ENCODE results near the gene ARHGAP40. TPM values are rescaled to one million over a fixed set of nuclear protein-coding genes. Genes with fewer than 3 reads are reported as not detected.
"Not testable (repeated sequence)": the region's sequence is repeated elsewhere in the genome, so short reads cannot be mapped to it uniquely, and the experiment has no call there.

Gene ARHGAP40
- polyA plus RNA-seq, 1 donor from 2014 or later: not detected

DNA sequence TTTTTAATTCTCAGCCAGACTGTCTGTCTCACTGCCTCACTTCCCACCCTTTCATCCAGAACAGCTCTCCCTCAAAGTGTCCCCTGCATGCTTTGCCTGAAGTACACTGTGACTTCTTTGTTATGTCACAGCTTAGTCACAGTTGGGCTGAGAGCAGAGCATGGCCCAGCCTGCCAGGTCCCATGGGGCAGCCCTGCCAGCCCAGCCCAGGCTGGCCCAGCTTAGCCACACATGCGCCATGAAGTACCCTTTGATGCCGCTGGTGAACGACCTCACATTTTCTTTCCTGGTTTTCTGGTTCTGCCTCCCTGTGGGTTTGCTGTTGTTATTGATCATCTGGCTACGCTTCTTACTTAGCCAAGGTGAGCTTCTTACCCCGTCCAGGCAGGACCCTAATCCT is 20.6 kb upstream of the ARHGAP40 start, which contains the start of gene ADIG:
Gene ADIG (plus strand): TSS at position 185 of the 400 bp plus-strand sequence. CDS start 54 bp downstream, at position 239.
- H3K36me3 Mint-ChIP-seq: no peaks in the 10 kb centered on the region

DNA sequence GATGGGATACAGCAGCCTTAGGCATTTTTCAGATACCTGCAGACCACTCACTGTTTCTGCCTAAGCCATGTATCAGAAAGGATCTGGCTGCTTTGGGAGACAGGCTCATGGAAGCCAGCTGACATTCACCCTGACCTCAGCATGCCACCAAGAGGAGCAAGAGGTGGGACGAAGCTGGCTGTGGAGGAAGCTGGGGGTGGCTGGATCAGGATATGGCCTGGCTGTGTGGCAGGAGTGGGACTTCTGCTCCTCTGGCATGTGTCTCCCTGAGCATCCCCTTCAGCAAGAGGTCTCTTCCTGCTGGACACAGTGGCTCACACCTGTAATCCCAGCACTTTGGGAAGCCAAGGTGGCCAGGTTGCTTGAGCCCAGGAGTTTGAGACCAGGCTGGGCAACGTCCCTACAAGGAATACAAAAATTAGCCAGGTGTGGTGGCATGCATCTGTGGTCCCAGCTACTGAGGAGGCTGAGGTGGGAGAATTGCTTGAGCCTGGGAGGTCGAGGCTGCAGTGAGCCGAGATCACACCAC is 19.7 kb upstream of the ARHGAP40 start:
- no peak overlapping the region for H3K4me3 Mint-ChIP-seq
- no peak overlapping the region for H3K27ac Mint-ChIP-seq
- H3K27me3 Mint-ChIP-seq: peaks cover under 1% of the 10 kb centered on the region
- no peaks in the 10 kb centered on the region for H3K9me3 Mint-ChIP-seq
- peaks cover 0 to 3% (median 0%) of the 10 kb centered on the region in 3 donors for H3K4me1 Mint-ChIP-seq
- no peaks in the 10 kb centered on the region for H3K36me3 Mint-ChIP-seq

More for the DNA sequence above, 20.6 kb upstream of the ARHGAP40 start, which contains the start of gene ADIG:
- no peak within 1 kb of the TSS for H3K27ac Mint-ChIP-seq
- no peaks in the 10 kb centered on the region for H3K27me3 Mint-ChIP-seq
- no peaks in the 10 kb centered on the region for H3K9me3 Mint-ChIP-seq
- peaks cover 0 to 3% (median 0%) of the 10 kb centered on the region in 3 donors for H3K4me1 Mint-ChIP-seq
- no peak within 1 kb of the TSS for H3K4me3 Mint-ChIP-seq

DNA sequence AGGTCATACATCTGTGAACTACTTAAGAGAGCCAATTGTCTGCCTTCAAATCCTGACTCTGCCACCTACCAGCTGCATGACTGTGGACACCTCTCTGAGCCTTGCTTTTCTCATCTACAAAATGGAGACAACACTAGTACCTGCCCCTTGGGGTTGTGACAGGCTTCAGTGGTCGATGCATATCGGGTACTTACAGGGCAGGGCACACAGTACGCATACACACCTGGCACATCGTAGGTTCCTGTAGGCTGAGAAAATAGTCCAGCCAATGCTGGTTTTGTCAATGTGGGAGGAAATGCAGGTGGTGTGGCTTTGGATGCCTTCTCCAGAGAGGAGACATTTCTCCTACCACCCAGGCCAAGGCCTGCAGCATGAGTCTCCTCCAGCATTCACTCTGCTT is 18.3 kb upstream of the ARHGAP40 start:
- no peak overlapping the region for H3K4me3 Mint-ChIP-seq
- peaks cover 7% of the 10 kb centered on the region for H3K27me3 Mint-ChIP-seq
- peaks cover 0 to 3% (median 0%) of the 10 kb centered on the region in 3 donors for H3K4me1 Mint-ChIP-seq
- H3K36me3 Mint-ChIP-seq: no peaks in the 10 kb centered on the region
- H3K9me3 Mint-ChIP-seq: no peaks in the 10 kb centered on the region
- H3K27ac Mint-ChIP-seq: no peak overlapping the region

DNA sequence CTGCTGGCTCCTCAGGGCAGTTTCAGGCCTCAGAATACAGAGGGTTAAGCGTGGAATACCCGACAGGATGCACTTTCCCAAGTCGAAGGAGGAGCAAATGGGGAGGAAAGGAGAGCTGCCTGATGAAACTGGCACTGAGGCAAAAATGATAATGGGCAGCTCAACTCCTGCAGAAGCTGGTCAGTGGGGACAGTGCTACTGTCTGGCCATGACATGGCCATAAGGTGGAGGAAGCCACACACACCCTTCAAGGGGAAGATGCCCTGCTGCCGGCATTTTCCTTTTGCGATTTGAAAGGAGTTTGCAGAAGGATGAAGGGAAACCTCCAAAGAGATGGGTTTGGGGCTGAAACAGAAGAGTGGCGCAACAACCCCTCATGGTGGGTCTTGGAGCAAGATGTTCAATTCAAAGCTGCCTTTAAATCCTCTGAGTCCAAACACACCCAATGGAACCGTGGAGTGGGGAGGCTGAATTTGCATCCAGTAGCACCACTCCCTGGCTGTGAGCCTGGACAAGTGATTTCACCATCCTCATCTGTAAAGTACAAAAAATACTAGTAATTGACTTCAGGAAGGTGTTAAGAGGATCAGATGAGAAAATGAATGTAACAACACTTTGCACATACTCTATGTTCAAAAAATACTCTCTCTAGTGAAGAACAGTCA is 17.4 kb upstream of the ARHGAP40 start:
- H3K36me3 Mint-ChIP-seq: no peaks in the 10 kb centered on the region
- H3K4me3 Mint-ChIP-seq: no peak overlapping the region
- H3K27me3 Mint-ChIP-seq: peaks cover 12% of the 10 kb centered on the region
- H3K9me3 Mint-ChIP-seq: no peaks in the 10 kb centered on the region
- peaks cover 0 to 3% (median 0%) of the 10 kb centered on the region in 3 donors for H3K4me1 Mint-ChIP-seq
- H3K27ac Mint-ChIP-seq: no peak overlapping the region

DNA sequence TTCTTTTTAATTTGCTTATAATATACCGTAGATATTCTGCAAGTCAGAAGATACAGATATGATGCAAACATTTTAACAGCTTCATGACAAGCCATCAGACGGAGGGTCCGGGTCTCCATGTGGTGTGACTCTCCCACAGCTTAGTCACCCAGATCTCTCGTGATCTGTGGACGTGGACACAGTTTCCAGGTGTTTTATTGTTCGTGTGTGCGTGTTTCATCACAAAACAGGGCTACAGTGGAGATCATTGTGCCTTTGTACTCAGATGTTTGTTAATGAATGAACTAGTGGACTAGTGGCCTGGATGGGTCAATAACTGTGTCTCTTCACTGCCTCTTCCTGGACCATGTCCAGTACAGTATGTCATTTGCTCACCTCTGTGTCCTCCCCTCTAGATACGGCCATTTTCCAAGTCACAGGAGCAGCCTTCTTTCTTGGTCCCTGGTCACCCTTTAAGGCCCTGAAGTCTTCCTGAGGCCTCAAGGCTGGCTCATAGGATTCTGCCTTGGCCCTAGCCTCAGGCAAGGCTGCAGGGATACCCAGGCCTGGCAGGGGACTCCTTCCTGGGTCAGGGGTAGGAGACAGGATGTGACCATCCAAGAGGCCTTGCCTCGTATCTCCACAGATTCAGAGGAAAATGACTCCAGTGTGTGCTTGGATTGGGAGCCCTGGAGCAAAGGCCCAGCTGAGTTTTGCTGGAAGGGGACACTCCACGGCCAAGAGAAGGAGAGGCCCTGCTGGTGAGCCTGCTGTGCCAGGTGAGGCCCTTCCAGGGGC is 16.0 kb upstream of the ARHGAP40 start:
- Mint-ChIP-seq H3K4me1 (no peaks in the 10 kb centered on the region), H3K4me3 (no peak overlapping the region), H3K27ac (no peak overlapping the region), H3K36me3 (no peaks in the 10 kb centered on the region), H3K9me3 (no peaks in the 10 kb centered on the region), H3K27me3 (peaks cover 12% of the 10 kb centered on the region)

DNA sequence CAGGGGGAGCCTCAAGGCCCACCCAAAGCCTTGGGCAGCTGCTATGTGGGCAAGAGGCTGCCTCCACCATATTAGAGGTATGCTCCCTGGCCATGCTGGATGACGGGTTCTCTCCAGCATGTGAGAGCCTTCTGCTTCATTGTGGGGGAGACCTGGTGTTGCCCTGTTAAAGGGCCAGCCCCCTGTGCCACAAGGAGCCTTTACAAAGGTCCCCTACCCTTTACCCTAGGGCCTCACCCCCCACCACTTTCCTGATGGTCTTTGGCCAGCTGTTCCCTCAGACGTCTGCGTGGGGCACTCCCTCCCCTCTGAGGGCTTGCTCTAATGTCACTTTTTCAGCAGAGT is 15.5 kb upstream of the ARHGAP40 start:
- H3K27ac Mint-ChIP-seq: no peak overlapping the region
- no peaks in the 10 kb centered on the region for H3K9me3 Mint-ChIP-seq
- H3K4me3 Mint-ChIP-seq: no peak overlapping the region
- peaks cover 12% of the 10 kb centered on the region for H3K27me3 Mint-ChIP-seq
- H3K36me3 Mint-ChIP-seq: no peaks in the 10 kb centered on the region
- no peaks in the 10 kb centered on the region for H3K4me1 Mint-ChIP-seq

DNA sequence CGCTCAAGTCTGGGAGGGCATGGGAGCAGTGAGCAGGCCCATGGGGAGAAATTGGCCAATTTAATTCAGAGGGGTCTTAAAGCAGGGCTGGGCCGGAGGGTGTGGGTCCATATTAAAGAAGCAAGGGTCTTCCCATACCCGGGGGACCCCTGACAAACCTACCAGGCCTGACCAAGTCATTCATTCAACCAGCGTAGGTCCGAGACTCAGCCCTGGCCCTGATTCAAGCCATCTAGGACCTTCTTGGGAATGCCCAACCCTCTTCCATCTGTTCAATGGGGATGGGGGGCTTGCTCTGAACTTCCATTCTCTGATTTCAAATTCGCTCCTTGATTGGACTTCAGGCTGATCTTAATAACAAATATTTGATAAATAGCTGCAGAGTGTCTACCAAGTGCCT is 13.3 kb upstream of the ARHGAP40 start:
- no peak overlapping the region for H3K4me3 Mint-ChIP-seq
- H3K27me3 Mint-ChIP-seq: peaks cover 12% of the 10 kb centered on the region
- no peaks in the 10 kb centered on the region for H3K9me3 Mint-ChIP-seq
- H3K27ac Mint-ChIP-seq: no peak overlapping the region
- H3K36me3 Mint-ChIP-seq: no peaks in the 10 kb centered on the region
- no peaks in the 10 kb centered on the region for H3K4me1 Mint-ChIP-seq

DNA sequence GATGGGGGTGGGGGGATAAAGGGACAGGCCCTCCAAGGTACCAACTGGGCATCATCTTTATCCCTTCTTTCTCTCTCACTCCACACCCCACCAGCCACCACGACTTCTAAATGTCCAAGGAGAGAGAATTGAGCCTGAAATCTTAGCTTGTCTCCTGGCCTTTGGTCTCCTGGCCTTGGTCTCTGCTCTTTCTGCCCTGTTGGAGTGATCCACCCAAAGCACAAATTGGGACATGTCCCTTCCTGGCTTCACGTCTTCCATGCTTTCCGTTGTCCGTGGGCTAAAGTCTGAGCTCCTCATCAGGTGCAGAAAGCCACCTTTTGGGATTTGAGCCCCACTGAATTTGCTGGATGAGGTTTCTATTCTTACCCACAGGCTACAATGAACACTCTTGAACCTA is 12.3 kb upstream of the ARHGAP40 start:
- H3K27ac Mint-ChIP-seq: no peak overlapping the region
- H3K4me1 Mint-ChIP-seq: no peaks in the 10 kb centered on the region
- no peaks in the 10 kb centered on the region for H3K36me3 Mint-ChIP-seq
- no peaks in the 10 kb centered on the region for H3K9me3 Mint-ChIP-seq
- no peak overlapping the region for H3K4me3 Mint-ChIP-seq
- H3K27me3 Mint-ChIP-seq: peaks cover 12% of the 10 kb centered on the region

DNA sequence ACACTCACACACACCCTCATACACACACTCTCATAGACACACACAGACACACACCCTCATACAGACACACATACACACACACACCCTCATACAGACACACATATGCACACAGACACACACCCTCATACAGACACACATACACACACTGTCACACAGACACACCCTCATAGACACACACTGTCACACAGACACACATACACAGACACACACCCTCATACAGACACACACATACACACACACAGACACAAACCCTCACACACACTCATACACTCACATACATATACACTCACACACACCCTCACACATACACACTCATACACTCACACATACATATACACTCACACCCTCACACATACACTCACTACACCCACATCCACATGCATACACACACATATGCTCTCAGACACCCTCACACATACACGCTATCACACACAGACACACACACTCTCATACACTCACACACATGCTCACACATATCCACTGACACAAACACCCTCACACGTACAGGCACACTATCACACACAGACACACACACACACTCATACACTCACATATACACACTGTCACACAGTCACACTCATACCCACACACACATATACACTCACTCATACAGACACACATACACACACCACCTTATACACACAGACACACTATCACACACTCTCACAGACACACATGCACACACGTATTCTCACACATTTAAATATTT is 11.5 kb upstream of the ARHGAP40 start:
- H3K9me3 Mint-ChIP-seq: no peaks in the 10 kb centered on the region
- H3K27ac Mint-ChIP-seq: no peak overlapping the region
- no peaks in the 10 kb centered on the region for H3K4me1 Mint-ChIP-seq
- H3K27me3 Mint-ChIP-seq: peaks cover 12% of the 10 kb centered on the region
- no peaks in the 10 kb centered on the region for H3K36me3 Mint-ChIP-seq
- H3K4me3 Mint-ChIP-seq: no peak overlapping the region

DNA sequence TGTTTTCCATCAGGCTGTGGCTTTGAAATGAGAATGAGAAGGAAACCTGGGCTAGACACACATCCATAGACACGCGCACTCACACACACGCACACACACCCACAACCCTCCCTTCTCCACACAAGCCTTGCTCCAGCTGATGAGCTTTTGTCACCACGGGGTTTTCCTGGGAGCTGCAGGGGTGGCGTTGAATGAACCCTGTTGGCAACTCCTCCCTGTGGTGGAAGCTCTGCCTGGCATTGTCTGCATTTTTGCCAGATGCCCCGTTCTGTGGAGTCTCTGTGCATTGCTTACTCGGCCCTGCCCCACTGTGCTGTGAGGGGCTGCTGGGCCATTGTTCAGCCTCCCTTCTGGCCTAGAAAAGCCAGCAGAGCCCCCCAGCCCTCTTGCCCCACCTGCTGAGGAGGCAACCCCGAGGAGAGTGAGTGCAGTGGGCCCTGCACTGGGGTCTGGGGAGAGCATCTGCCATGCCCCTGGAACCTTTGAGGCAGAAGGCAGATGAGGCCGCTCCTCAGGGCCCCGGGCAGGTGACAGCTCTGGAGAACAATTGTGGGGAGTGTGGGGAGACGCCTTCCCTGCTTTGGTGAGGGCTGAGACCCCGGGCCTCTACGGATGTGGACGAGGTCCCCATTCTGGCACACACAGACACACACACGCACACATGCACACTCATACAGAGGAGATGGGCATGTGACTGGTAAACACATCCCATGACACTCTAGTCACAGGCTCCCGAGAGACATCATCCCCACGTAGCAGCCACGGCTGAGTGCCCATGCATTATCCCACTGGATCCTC is 10.7 kb upstream of the ARHGAP40 start:
- Mint-ChIP-seq H3K4me3 (no peak overlapping the region), H3K27me3 (peaks cover 12% of the 10 kb centered on the region), H3K27ac (no peak overlapping the region), H3K9me3 (no peaks in the 10 kb centered on the region), H3K36me3 (no peaks in the 10 kb centered on the region), H3K4me1 (no peaks in the 10 kb centered on the region)

DNA sequence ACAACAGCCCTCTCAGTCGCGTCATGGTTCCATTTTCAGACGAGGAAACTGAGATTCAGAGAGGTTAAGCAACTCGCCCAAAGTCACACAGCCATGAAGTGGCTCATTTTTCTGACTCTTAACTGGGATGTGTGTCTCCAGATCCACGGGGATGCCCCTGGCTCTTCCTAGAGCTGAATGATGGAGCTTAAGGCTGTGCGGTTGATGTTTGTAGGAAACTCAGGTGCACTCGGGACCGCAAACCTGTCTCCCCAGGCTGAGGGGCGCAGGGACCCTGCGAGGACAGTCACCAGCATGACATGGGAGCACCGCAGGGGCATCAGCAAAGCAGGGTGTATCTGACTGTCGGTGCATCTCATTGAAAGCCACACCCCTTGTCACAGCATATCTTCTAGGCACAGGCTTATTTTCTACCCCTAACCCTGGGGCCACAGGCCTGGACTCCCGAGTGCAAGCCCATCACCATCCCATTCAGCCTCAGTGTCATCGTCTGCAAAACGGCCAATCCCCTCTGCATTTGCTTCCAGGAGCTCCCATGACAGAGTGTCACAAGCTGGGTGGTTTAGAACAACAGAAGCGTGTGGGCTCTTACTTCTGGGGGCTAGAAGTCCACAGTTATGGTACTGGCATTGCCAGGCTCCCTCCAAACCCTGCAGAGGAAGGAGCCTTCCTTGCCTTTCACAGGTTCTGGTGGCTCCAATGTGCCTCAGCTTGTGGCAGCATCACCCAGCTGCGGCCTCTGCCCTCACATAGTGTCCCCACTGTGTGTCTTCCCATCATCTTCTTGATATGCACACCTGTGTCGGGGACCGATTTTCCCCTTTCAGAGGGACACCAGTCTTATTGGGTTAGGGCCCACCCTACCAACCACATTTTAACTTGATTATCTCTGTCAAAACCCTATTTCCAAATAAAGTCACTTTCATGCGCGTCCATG is 9.9 kb upstream of the ARHGAP40 start:
- Mint-ChIP-seq H3K9me3 (no peaks in the 10 kb centered on the region), H3K36me3 (no peaks in the 10 kb centered on the region), H3K27me3 (peaks cover 12% of the 10 kb centered on the region), H3K27ac (no peak overlapping the region), H3K4me1 (no peaks in the 10 kb centered on the region), H3K4me3 (no peak overlapping the region)

DNA sequence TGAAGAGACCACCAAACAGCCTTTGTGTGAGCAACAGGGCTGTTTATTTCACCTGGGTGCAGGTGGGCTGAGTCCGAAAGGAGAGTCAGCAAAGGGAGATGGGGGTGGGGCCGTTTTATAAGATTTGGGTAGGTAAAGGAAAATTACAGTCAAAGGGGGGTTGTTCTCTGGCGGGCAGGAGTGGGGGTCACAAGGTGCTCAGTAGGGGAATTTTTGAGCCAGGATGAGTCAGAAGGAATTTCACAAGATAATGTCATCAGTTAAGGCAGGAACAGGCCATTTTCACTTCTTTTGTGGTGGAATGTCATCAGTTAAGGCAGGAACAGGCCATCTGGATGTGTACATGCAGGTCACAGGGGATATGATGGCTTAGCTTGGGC is 9.2 kb upstream of the ARHGAP40 start:
- H3K9me3 Mint-ChIP-seq, H3K36me3 Mint-ChIP-seq, H3K4me1 Mint-ChIP-seq, H3K4me3 Mint-ChIP-seq, H3K27ac Mint-ChIP-seq, H3K27me3 Mint-ChIP-seq: not testable (repeated sequence)

DNA sequence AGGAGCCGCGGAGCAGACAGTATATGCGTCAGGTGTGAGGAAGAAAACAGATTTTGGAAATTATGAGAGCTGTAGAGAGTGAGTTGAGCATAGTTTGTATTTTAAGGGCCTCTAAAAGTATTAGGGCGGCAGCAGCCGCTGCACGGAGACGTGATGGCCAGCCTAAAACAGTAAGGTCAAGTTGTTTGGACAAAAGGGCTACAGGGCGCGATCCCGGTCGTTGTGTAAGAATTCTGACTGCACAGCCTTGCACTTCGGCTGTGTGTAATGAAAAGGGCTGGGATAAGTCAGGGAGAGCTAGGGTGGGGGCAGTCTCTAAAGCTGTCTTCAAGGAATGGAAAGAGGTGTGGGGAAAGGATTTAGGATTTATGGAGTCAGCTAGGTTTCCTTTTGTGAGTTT is 7.3 kb upstream of the ARHGAP40 start:
- not testable (repeated sequence) for H3K36me3 Mint-ChIP-seq, H3K4me3 Mint-ChIP-seq, H3K4me1 Mint-ChIP-seq, H3K9me3 Mint-ChIP-seq, H3K27me3 Mint-ChIP-seq, H3K27ac Mint-ChIP-seq

DNA sequence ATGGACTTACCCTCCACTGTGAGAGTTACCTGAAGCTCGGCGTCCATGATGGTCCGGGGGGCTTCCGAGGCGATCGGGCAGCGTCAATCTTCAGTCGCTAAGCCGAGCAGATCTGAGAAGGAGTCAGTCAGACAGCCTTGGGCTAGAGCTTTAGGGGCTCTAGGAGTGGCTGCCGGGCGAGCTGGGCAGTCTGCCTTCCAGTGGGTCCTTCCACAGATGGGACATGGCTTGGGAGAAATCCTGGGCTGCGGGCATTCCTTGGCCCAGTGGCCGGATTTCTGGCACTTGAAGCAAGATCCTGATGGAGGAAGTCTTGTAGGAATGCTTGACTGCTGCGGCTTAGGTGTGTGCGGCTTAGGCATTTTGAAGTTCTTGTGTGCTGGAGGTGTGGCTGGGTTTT is 5.7 kb upstream of the ARHGAP40 start:
- not testable (repeated sequence) for H3K27me3 Mint-ChIP-seq, H3K4me1 Mint-ChIP-seq, H3K36me3 Mint-ChIP-seq, H3K4me3 Mint-ChIP-seq, H3K9me3 Mint-ChIP-seq, H3K27ac Mint-ChIP-seq
